ENCODE results near the gene RNF14.
"Not testable (repeated sequence)": the region's sequence is repeated elsewhere in the genome, so short reads cannot be mapped to it uniquely, and the experiment has no call there.

The RNF14 gene

GRCh38 chr5:142014911-142015584 is 46.1 kb downstream of the RNF14 start:
- DNase-seq (ENCODE audit: low read depth, low spot score): peak; percentile 26

- no peak for DNase-seq (ENCODE audit: low read depth, low spot score)
These were observed 47.1 kb downstream of the RNF14 start for GRCh38 chr5:142015781-142016533.

GRCh38 chr5:142016556-142016955 is 47.7 kb downstream of the RNF14 start:
- DNase-seq (ENCODE audit: low read depth, low spot score): peak; percentile 25

GRCh38 chr5:142017832-142018427 is 49.0 kb downstream of the RNF14 start:
- no peak for DNase-seq (ENCODE audit: low read depth, low spot score)

GRCh38 chr5:142020122-142020659 is 51.3 kb downstream of the RNF14 start:
- DNase-seq (ENCODE audit: low read depth, low spot score): no peak

GRCh38 chr5:142023836-142024235 is 54.9 kb downstream of the RNF14 start:
- DNase-seq (ENCODE audit: low read depth, low spot score): no peak

GRCh38 chr5:142024771-142025304 is 55.9 kb downstream of the RNF14 start:
- DNase-seq (ENCODE audit: low read depth, low spot score): peak; percentile 62

DNA sequence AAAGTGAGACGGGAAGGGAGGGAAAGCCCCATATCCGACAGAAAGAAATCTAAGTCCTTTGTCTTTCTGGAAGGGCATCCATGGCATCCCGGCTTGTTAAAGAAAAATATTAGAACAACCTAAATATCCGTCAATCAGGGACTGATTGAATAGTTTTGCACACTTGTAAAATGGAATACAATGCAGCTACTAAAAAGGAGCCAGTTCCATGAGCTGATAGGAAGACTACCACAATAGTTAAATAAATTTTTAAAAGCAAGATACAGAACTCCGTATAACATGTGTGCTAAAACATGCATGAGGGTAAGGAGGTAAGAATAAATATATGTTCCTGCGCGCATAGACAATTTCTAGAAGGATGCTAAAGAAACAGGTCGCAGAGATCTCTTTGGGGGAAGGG is 56.7 kb downstream of the RNF14 start:
- DNase-seq (ENCODE audit: low read depth, low spot score): no peak

DNA sequence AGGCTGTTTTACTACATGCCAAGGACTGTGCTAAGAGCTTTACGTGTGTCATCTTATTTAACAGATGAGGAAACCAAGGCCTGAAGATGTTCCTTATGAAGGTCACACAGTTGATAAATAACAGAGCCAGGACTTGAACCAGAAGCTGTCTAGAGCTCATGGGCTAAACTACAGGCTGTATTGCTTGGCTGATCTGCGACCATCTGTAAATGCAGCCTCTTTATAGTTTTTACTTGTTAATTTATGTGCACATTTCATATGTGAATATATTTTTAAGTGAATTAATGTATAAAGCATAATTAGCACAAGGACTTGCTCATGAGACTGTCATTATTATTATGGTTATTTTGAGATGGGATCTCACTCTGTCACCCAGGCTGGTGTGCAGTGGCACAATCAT is 63.2 kb downstream of the RNF14 start:
- DNase-seq (ENCODE audit: low read depth, low spot score): no peak

DNA sequence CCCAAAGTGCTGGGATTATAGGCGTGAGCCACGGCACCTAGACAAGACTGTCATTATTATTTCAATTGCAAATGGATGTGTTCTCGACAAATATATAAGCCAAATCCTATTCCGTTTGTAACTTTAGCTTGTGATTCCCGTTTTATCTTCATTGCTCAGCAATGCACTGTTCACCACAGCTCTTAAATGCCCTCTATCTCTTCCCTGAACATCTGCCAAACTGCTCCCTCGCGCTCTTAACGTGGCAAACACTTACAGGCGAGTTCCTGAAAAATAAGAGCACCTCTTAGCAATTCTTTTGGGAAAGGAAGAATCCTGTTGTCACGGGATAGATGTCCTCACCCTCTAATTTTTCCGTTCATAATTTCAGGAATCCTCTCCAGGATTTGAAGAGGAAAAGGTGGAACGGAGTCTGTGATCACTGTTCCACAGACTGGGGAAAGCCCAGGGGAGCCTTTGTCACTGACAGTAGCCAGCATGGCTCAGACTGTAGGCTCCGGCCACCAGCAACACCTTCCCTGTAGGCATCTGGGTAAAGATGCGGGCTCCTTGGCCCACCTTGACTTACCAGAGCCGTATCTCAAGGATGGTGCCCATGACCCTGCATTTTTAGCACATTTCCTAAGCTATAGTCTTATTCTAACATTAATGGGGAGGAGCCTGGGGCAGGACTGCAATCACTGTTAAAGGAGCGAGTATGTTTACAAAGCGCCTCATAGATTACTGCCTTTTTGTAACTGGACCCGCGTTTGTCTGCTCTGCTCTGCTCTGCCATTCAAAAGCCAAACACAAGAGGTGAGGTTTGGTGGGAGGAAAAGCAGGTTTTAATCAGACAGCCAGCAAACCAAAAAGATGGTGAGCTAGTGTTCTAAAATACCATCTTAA is 64.1 kb downstream of the RNF14 start:
- no peak for DNase-seq (ENCODE audit: low read depth, low spot score)

DNA sequence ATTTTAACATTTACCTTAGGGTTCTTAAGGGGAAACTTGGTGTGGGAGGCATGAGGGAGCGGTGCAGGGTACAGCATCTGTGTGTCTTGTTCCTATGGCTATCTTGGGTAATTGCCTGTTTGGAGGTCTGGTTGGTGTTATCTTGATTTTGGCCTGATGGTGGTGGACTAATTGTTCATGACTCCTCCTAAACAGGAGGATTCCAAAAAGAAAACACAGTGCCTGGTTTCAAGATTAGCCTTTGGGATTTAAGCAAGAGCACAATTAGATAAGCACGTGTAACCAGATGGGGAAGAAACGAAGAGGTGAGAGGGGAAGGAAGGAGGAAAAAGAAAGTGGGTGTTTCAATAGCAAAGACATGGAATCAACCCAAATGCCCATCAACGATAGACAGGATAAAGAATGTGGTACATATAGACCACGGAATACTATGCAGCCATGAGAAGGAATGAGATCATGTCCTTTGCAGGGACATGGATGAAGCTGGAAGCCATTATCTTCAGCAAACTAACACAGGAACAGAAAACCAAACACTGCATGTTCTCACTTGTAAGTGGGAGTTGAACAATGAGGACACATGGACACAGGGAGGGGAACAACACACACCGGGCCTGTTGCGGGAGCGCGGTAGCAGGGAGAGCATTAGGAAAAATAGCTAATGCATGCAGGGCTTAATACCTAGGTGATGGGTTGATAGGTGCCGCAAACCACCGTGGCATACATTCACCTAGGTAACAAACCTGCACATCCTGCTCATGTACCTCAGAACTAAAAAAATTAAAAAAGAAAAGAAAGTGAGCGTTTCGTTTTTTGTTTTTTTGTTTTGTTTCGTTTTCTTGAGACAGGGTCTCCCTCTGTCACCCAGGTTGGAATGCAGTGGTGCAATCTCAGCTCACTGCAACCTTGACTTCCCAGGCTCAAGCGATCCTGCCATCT is 65.0 kb downstream of the RNF14 start:
- not testable (repeated sequence) for DNase-seq (ENCODE audit: low read depth, low spot score)

GRCh38 chr5:142034994-142035393 is 66.1 kb downstream of the RNF14 start:
- DNase-seq (ENCODE audit: low read depth, low spot score): no peak

- no peak for DNase-seq (ENCODE audit: low read depth, low spot score)
These were observed 68.0 kb downstream of the RNF14 start for GRCh38 chr5:142036918-142037317.

- DNase-seq (ENCODE audit: low read depth, low spot score): not testable (repeated sequence)
These were observed 68.7 kb downstream of the RNF14 start for GRCh38 chr5:142037599-142037998.

GRCh38 chr5:142038735-142039134 is 69.8 kb downstream of the RNF14 start:
- DNase-seq (ENCODE audit: low read depth, low spot score): no peak

Data from activated naive CD8-positive, alpha-beta T cell treated with anti-CD3 and anti-CD28 coated beads, Interleukin-2, amount 50 U/mL, for 16 hours (primary cell).